Measurements from ENCODE around the gene TSPO2. TPM values are rescaled to one million over a fixed set of nuclear protein-coding genes. Genes with fewer than 3 reads are reported as not detected.
"Not testable (repeated sequence)": the region's sequence is repeated elsewhere in the genome, so short reads cannot be mapped to it uniquely, and the experiment has no call there.

TSPO2 gene
- not detected in 2 replicates for total RNA-seq (2014; rRNA removed; shearing (Covaris generic))

DNA sequence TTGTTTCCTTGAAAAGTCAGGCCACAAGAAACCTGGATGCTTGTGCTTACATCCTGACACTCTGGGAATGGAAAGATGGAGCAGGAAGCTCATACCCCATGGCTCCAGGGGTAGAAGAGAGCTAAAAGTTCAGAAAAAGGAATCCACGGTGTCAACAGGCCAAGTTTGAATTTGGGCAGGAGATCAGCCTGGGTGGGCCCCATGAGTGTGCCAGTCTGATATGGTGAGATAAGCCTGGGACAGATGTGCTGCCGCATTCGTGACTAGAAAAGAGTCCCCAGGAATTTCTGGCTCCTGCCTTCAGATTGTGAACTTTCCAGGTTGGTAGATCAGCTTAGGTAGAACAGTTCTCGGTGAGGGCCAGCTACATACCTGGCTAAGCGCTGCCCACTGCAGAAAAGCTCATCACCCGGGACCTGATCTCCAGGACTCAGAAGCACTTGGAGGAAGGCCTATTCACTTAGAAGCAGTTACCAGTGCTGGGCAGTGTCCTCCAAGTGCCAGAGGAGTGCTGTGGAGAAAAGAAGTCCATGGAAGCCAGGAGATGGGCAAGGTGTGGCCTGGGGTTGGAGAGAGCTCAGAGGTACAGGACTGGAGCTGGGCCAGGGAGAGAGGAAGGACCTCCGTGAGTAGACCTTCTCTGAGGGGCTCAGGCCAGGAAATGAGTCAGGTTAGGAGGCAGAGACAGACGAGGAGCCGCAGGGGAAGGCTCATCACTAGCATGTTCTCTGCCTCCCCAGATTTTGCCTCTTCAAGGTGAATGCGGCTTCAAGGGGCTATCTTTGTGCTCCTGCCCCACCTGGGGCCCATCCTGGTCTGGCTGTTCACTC lies at the start of gene TSPO2:
Gene TSPO2, plus strand, starts transcription at position 242 of the 830 bp plus-strand sequence. Its CDS starts 519 bp downstream, at position 761.
- no peak for DNase-seq (ENCODE audit: low spot score)

- DNase-seq (ENCODE audit: low spot score) = no peak
Observed at GRCh38 chr6:40992746-40993145, 49.5 kb upstream of the TSPO2 start.

- peak; percentile 9 for DNase-seq (ENCODE audit: low spot score)
Observed at GRCh38 chr6:40996591-40997233, 45.6 kb upstream of the TSPO2 start.

- DNase-seq (ENCODE audit: low spot score) = peak; percentile 86
Observed at GRCh38 chr6:40997234-40997957, 44.9 kb upstream of the TSPO2 start.

DNA sequence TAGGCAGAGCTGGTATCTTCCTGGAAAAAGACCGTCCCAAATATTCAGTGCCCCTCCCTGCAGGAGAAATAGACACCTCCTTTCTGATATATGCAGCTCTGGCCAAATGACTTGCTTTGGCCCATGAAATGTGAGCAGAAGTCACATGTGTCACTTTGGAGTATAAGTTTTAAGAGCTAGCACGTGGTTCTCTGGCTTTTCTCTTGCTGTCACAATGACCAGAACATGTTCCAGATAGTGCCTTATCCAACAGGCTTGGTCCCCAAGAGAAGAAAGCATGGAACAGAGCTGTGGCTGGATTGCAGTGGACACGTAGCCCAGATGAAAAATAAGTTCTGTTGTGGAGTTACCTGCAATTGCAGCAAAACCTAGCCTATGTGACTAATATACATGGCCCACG lies 43.6 kb upstream of the TSPO2 start:
- no peak for DNase-seq (ENCODE audit: low spot score)

DNA sequence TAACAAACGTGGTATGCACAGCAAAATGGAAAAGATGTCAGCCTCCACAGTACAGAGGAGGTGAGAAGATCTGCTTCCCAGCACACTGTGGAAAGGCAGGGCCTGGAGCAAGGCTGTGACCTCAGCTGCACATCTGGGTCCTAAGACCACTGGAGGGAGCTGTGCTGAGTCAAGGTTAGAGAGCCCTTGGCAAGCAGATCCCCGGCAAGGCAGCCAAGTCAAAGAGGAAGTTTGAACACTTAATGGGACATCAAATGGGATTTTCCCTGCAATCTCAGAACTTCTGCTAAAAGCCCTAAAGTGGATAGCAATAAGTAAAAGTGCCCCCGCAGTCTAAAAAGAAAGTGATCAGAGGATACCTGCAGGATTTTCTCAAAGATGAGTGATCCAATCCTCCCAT lies 42.7 kb upstream of the TSPO2 start:
- DNase-seq (ENCODE audit: low spot score) = peak; percentile 52

DNA sequence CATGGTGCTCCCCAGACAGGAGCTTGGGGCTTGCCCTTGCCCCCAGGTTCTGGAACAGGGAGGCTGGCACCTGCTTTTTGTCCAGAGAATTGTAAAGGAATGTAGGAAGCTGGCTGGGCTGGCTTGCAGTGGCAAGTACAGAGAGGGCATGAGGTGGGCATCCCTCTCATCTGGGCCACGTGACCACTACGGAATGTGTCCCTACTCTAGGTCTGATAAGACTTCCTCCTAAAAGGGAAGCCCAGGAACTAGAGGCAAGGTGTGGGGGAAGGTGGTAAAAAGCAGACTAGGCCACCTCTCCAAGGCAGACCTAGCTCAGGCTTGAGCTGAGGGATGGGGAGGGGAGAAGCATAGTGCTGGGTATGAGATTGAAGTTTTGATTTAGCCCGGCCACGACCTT lies 42.0 kb upstream of the TSPO2 start:
- DNase-seq (ENCODE audit: low spot score) = no peak

- no peak for DNase-seq (ENCODE audit: low spot score)
Observed at GRCh38 chr6:41002168-41002567, 40.1 kb upstream of the TSPO2 start.

DNA sequence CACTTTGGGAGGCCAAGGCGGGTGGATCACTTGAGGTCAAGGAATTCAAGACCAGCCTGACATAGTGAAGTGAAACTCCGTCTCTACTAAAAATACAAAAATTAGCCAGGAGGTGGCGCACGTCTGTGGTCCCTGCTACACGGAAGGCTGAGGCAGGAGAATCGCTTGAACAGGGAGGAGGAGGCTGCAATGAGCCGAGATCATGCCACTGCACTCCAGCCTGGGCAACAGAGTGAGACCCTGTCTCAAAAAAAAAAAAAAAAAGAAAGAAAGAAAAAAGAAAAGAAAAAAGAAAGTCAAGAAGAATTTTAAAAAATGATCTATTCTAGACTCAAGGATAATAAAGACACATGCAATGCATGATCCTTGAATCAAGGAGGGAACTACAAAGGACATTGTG lies 36.0 kb upstream of the TSPO2 start:
- DNase-seq (ENCODE audit: low spot score) = peak; percentile 58

DNA sequence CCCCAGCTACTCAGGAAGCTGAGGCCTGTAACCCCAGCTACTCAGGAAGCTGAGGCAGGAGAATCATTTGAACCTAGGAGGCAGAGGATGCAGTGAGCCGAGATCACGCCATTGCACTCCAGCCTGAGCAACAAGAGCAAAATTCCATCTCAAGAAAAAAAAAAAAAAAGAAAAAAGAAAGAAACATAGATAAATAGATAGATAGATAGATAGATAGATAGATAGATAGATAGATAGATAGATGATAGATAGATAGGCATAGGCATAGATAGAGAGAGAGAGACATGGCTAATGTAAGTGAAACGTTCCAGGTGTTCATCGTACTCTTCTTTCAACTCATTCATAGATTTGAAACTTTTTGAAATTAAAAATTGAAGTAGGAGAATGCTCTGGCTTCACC lies 35.3 kb upstream of the TSPO2 start:
- DNase-seq (ENCODE audit: low spot score) = not testable (repeated sequence)

- DNase-seq (ENCODE audit: low spot score) = no peak
Observed at GRCh38 chr6:41008011-41008410, 34.3 kb upstream of the TSPO2 start.

DNA sequence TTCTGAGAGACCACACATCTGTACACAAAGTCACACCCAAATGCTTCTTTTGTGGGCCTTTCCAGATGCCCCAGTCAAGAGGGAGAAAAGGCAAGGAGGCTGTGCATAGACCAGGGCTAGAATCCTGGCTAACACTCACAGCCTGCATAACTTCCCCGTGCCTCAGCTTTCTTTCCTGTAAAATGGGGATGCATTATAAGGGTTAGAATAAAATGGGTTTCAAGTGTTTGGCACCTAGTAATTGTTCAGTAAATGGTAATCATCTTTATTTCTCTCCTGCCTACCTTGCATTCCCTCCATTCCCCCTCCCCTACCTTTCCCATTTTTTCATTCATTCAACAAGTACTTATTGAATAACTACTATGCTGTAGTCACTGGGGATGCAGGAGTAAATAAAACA lies 32.6 kb upstream of the TSPO2 start:
- DNase-seq (ENCODE audit: low spot score) = no peak

DNA sequence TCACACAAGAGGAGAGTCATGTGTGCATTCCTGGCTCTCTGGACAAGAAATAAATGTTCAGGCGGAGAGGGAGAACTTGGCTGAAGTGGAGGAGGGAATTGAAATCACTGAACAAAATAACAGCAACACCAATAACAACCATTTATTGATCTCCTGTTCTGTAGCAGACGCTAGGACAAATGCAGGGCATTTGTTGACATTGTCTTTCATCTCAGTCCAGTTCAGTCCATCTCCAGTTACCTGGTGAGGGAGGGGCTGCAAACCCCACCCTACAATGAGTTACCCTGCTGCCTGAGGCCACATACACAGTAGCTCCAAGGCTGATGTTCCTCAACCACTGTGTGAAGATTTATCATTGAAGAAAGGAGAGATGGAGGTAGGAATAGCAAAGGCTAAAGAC lies 30.6 kb upstream of the TSPO2 start:
- no peak for DNase-seq (ENCODE audit: low spot score)

DNA sequence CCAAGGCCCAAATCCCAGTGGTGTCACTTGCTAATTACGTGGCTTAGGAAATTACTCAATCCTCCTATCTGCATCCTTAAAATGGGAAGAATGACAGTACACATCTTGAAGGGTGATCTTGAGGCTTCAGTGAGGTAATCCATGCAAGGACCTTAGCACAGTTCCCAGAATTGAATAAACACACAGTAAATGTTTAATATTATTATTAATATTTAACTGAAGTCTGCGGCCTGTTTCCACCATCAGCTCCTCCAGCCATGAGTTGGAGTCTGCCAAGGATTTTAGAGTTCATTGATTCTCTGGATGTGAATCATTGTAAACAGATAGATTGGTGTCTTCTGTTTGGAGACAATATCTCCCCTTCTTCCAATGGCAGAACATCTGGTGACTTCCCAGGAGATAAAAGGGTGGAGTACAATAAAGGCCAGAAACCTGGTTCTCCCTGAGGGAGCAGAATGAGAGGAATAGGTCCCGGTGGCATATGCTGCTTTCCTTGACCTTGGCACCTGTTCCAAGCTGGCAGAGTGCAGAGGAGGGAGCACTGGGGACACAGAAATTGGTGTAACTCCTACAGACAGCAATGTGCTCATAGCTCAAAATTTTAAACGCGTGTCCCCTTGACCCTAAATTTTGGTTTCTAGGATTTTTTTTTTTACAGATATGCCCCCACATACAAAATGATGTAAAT lies 28.7 kb upstream of the TSPO2 start:
- DNase-seq (ENCODE audit: low spot score) = no peak

GRCh38 chr6:41014780-41015179 lies 27.5 kb upstream of the TSPO2 start:
- no peak for DNase-seq (ENCODE audit: low spot score)

DNA sequence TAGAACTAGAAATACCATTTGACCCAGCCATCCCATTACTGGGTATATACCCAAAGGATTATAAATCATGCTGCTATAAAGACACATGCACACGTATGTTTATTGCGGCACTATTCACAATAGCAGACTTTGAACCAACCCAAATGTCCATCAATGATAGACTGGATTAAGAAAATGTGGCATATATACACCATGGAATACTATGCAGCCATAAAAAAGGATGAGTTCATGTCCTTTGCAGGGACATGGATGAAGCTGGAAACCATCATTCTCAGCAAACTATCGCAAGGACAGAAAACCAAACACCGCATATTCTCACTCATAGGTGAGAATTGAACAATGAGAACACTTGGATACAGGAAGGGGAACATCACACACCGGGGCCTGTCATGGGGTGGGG lies 26.4 kb upstream of the TSPO2 start:
- not testable (repeated sequence) for DNase-seq (ENCODE audit: low spot score)

GRCh38 chr6:41017663-41018062 lies 24.6 kb upstream of the TSPO2 start:
- DNase-seq (ENCODE audit: low spot score) = no peak

DNA sequence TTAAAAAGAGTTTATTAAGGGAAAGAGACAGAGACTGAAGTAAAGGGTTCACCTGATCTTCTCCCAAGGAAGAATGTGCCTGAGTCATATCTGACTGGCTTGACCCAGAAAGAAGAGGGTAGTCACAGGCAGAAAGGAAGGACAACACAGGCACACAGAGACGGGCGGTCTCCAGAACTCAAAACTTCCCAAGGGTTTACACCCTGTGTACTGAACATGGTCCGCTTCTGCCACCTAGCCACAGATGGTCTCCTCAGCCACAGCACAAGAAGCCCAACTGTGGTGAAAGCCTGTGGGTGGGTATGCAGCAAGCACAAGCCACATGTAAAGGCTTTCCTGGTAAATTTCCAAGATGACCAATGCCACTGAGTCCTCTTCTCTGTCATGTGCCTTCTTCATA lies 20.4 kb upstream of the TSPO2 start:
- DNase-seq (ENCODE audit: low spot score) = peak; percentile 39

DNA sequence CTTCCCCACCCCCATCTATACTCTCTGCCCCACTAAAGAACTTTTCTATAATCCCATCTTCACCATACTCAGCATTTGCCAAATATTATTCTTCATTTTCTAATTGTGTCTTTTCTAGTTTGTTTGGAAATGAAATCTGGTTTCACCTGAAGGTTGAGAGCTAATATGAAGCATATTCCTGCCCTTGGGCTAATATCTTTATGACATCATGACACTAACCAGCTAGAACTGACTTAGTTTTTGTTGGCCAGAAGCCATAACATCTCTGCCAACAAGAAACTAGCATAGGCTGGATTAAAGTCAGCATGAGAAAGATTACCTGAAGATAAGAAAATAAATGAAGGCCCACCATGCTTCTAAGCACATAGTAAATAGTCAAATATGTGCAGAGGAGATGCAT lies 20.0 kb upstream of the TSPO2 start:
- no peak for DNase-seq (ENCODE audit: low spot score)

- no peak for DNase-seq (ENCODE audit: low spot score)
Observed at GRCh38 chr6:41023114-41023513, 19.2 kb upstream of the TSPO2 start.

DNA sequence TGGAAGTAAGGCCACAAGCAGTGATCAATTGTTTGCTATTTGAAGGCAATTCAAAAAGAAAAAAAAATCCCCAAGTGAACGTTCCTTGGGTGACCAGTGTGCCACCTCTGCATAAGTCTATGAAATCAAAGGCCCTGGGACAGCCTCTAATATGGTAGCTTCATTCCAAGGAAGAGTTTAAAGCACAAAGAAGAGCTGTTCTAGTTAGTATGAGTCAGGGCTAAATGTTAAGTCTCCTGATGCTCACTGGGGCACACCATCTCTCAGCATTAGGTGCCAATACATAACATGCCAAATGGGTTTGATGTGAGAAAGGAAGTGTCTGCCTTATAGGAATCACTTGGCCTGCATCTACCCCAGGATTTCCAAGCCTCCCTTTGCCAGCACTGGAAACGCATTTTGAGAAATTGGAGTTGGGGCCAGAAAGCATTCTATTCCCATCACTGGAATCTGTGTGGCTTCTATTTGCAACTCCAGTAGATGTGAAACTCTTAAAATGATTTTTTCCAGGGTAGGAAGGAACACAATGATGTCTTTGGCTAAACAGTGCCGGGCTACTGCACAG lies 16.2 kb upstream of the TSPO2 start:
- no peak for DNase-seq (ENCODE audit: low spot score)

- DNase-seq (ENCODE audit: low spot score) = no peak
Observed at GRCh38 chr6:41027241-41027640, 15.0 kb upstream of the TSPO2 start.
